ENCODE results near the gene DCAF15. TPM values are rescaled to one million over a fixed set of nuclear protein-coding genes. Genes with fewer than 3 reads are reported as not detected.

The DCAF15 gene
- total RNA-seq, 1 donor: 13.4 TPM

- DNase-seq (ENCODE audit: low read depth): no peak
- TF ChIP-seq CTCF (IDR thresholded peaks at IDR 0.05; ENCODE audit: insufficient read depth, low read depth, low read length): no peak
- no peak overlapping the region for H3K4me3 ChIP-seq (ENCODE audit: low read depth, low read length)
These were observed 33.5 kb downstream of the DCAF15 start for GRCh38 chr19:13985771-13986347.

GRCh38 chr19:13986348-13986904 lies 34.1 kb downstream of the DCAF15 start:
- no peak overlapping the region for H3K4me3 ChIP-seq (ENCODE audit: low read depth, low read length)
- DNase-seq (ENCODE audit: low read depth): peak; percentile 56
- TF ChIP-seq CTCF (IDR thresholded peaks at IDR 0.05; ENCODE audit: insufficient read depth, low read depth, low read length): no peak

- no peak overlapping the region for H3K4me3 ChIP-seq (ENCODE audit: low read depth, low read length)
- no peak for DNase-seq (ENCODE audit: low read depth)
- TF ChIP-seq CTCF (IDR thresholded peaks at IDR 0.05; ENCODE audit: insufficient read depth, low read depth, low read length): no peak
These were observed 35.0 kb downstream of the DCAF15 start for GRCh38 chr19:13987101-13987890.

- DNase-seq (ENCODE audit: low read depth): no peak
- H3K4me3 ChIP-seq (ENCODE audit: low read depth, low read length): no peak overlapping the region
- no peak for TF ChIP-seq CTCF (IDR thresholded peaks at IDR 0.05; ENCODE audit: insufficient read depth, low read depth, low read length)
These were observed 37.2 kb downstream of the DCAF15 start for GRCh38 chr19:13989487-13989886.

GRCh38 chr19:13990085-13990484 lies 37.8 kb downstream of the DCAF15 start:
- H3K4me3 ChIP-seq (ENCODE audit: low read depth, low read length): no peak overlapping the region
- no peak for TF ChIP-seq CTCF (IDR thresholded peaks at IDR 0.05; ENCODE audit: insufficient read depth, low read depth, low read length)
- DNase-seq (ENCODE audit: low read depth): no peak

- no peak for TF ChIP-seq CTCF (IDR thresholded peaks at IDR 0.05; ENCODE audit: insufficient read depth, low read depth, low read length)
- no peak for DNase-seq (ENCODE audit: low read depth)
- no peak overlapping the region for H3K4me3 ChIP-seq (ENCODE audit: low read depth, low read length)
These were observed 39.7 kb downstream of the DCAF15 start for GRCh38 chr19:13992025-13992424.

All from fibroblast of villous mesenchyme (primary cell).